H1 (cell line): ENCODE measurements around the gene KIAA0930. TPM values are rescaled to one million over a fixed set of nuclear protein-coding genes. Genes with fewer than 3 reads are reported as not detected.

Source experiments
- CTCF ChIA-PET: fragments of 300-600 bp; sonication (Branson Sonifier 250); formaldehyde crosslinking; loops from one replicate; lab custom pipeline; 2021; ENCODE audit not compliant: partially characterized antibody; lab: Charles Lee
- POLR2A ChIA-PET: fragments of 300-600 bp; sonication (Branson Sonifier 250); formaldehyde crosslinking; loops from one replicate; lab custom pipeline; 2021; ENCODE audit warnings: inconsistent platforms; ENCODE audit not compliant: partially characterized antibody; lab: Charles Lee
- DNase-seq, 2 experiments: peaks; one replicate each; pipeline versions ENCODE4 v3.0.0 to v3.0.0-alpha.2; 2010 to 2022; ENCODE audit warnings: low spot score in 2 of 2, low read depth in 1 of 2, mixed read lengths in 1 of 2
- FAIRE-seq: peaks from 2 replicates; lab custom pipeline; 2011; peaks lifted over from hg19 to GRCh38; lab: Jason Lieb, UNC
- H2AFZ ChIP-seq: 2 replicates; pipeline ENCODE4 v1.8.1; 2012; ENCODE audit warnings: low read length, inconsistent platforms
- H2AK5ac ChIP-seq: 2 replicates; pipeline ENCODE4 v1.6.1; 2013; ENCODE audit warnings: low read depth, low read length
- H2BK120ac ChIP-seq: replicated peaks from 2 replicates; pipeline ENCODE3; 2013; ENCODE audit warnings: low read depth, low read length, inconsistent platforms
- H2BK12ac ChIP-seq: 2 replicates; pipeline ENCODE4 v1.6.1; 2013; ENCODE audit warnings: low read depth, low read length
- H2BK15ac ChIP-seq: 2 replicates; pipeline ENCODE4 v1.6.1; 2013; ENCODE audit warnings: low read length
- H2BK20ac ChIP-seq: 2 replicates; pipeline ENCODE4 v1.6.1; 2013; ENCODE audit warnings: low read length
- H2BK5ac ChIP-seq: 2 replicates; pipeline ENCODE4 v1.6.1; 2013; ENCODE audit warnings: low read depth, low read length
- H3K14ac ChIP-seq: 2 replicates; pipeline ENCODE4 v1.6.1; 2013; ENCODE audit warnings: inconsistent platforms; ENCODE audit not compliant: insufficient read length
- H3K18ac ChIP-seq: 2 replicates; pipeline ENCODE4 v1.6.1; 2013; ENCODE audit warnings: low read length; ENCODE audit errors: extremely low read depth
- H3K23ac ChIP-seq: 2 replicates; pipeline ENCODE4 v1.6.1; 2013; ENCODE audit warnings: inconsistent platforms; ENCODE audit not compliant: insufficient read length
- H3K23me2 ChIP-seq: 2 replicates; pipeline ENCODE4 v1.6.1; 2013; ENCODE audit warnings: low read depth, low read length
- H3K27ac ChIP-seq: 2 replicates; pipeline ENCODE4 v1.6.1; 2011; ENCODE audit warnings: low read depth, low read length, inconsistent platforms
- H3K27me3 ChIP-seq, 4 experiments: replicated peaks in 1 of 4; 1 replicate in 1 of 4; 2 replicates in 3 of 4; pipeline versions ENCODE4 v1.6.1 to v1.8.1; 2011 to 2013; ENCODE audit warnings: low read length in 3 of 4, mild to moderate bottlenecking in 3 of 4, inconsistent platforms in 2 of 4, mixed read lengths in 2 of 4, moderate library complexity in 1 of 4; ENCODE audit not compliant: control insufficient read depth in 3 of 4, insufficient read depth in 3 of 4; ENCODE audit errors: extremely low read depth in 1 of 4
- H3K36me3 ChIP-seq, 4 experiments: 2 replicates each; pipeline versions ENCODE4 v1.6.1 to v1.8.1; 2011 to 2013; ENCODE audit warnings: mild to moderate bottlenecking in 4 of 4, low read length in 3 of 4, moderate library complexity in 2 of 4, control low read depth in 1 of 4, inconsistent platforms in 1 of 4; ENCODE audit not compliant: insufficient read depth in 4 of 4, control insufficient read depth in 2 of 4
- H3K4ac ChIP-seq: replicated peaks from 2 replicates; pipeline ENCODE3; 2013; ENCODE audit warnings: low read length, low read depth, mixed read lengths, inconsistent platforms; ENCODE audit not compliant: insufficient read length
- H3K4me1 ChIP-seq, 4 experiments: replicated peaks in 1 of 4; 1 replicate in 1 of 4; 2 replicates in 3 of 4; pipeline versions ENCODE4 v1.6.1 to v1.8.1; 2011 to 2013; ENCODE audit warnings: low read length in 3 of 4, inconsistent platforms in 2 of 4, mixed read lengths in 1 of 4; ENCODE audit not compliant: insufficient read depth in 4 of 4, control insufficient read depth in 3 of 4
- H3K4me2 ChIP-seq, 2 experiments: 2 replicates each; pipeline versions ENCODE4 v1.6.1 to v1.8.1; 2011 to 2013; ENCODE audit warnings: low read depth in 2 of 2, low read length in 2 of 2, control low read depth in 1 of 2, inconsistent platforms in 1 of 2, mild to moderate bottlenecking in 1 of 2; ENCODE audit not compliant: insufficient read depth in 1 of 2
- H3K4me3 ChIP-seq, 4 experiments: fragments of 200-600, 300-600 bp in 1 of 4; sonication (generic), shearing (Covaris generic), sonication (Bioruptor Twin) in 1 of 4; 2 replicates each; pipeline versions ENCODE4 v1.5.1 to v1.8.1; 2011 to 2016; ENCODE audit warnings: low read length in 4 of 4, low read depth in 3 of 4, control low read depth in 2 of 4, inconsistent platforms in 2 of 4, mild to moderate bottlenecking in 2 of 4, mixed read lengths in 1 of 4, moderate library complexity in 1 of 4; ENCODE audit not compliant: insufficient read depth in 2 of 4; ENCODE audit errors: extremely low read depth in 1 of 4
- H3K56ac ChIP-seq: replicated peaks from 2 replicates; pipeline ENCODE3; 2013; ENCODE audit warnings: low read depth, mild to moderate bottlenecking, mixed read lengths, low read length, inconsistent platforms; ENCODE audit not compliant: insufficient read length
- H3K79me1 ChIP-seq: 2 replicates; pipeline ENCODE4 v1.6.1; 2013; ENCODE audit warnings: low read depth, low read length, control low read depth
- H3K79me2 ChIP-seq, 2 experiments: 2 replicates each; pipeline versions ENCODE4 v1.6.1 to v1.8.1; 2012 to 2013; ENCODE audit warnings: low read length in 2 of 2, mild to moderate bottlenecking in 2 of 2, inconsistent platforms in 1 of 2; ENCODE audit not compliant: insufficient read depth in 2 of 2, control insufficient read depth in 1 of 2
- H3K9ac ChIP-seq, 4 experiments: replicated peaks in 1 of 4; 1 replicate in 1 of 4; 2 replicates in 3 of 4; pipeline versions ENCODE4 v1.6.1 to v1.8.1; 2011 to 2013; ENCODE audit warnings: low read depth in 3 of 4, low read length in 3 of 4, control low read depth in 2 of 4, mild to moderate bottlenecking in 2 of 4, moderate library complexity in 2 of 4, inconsistent platforms in 1 of 4; ENCODE audit errors: extremely low read depth in 1 of 4
- H3K9me3 ChIP-seq, 2 experiments: 2 replicates each; pipeline versions ENCODE4 v1.6.1 to v1.8.1; 2012 to 2013; ENCODE audit warnings: mild to moderate bottlenecking in 2 of 2, moderate library complexity in 2 of 2, control low read depth in 1 of 2, inconsistent platforms in 1 of 2, low read depth in 1 of 2, low read length in 1 of 2, mixed read lengths in 1 of 2; ENCODE audit not compliant: insufficient read depth in 2 of 2
- H4K20me1 ChIP-seq, 2 experiments: replicated peaks in 1 of 2; 2 replicates each; pipeline versions ENCODE3 to v1.8.1; 2011 to 2013; ENCODE audit warnings: inconsistent platforms in 2 of 2, low read length in 2 of 2, mild to moderate bottlenecking in 1 of 2; ENCODE audit not compliant: insufficient read depth in 2 of 2, control insufficient read depth in 1 of 2
- H4K5ac ChIP-seq: 2 replicates; pipeline ENCODE4 v1.6.1; 2013; ENCODE audit warnings: low read length, low read depth, mixed read lengths, inconsistent platforms; ENCODE audit not compliant: insufficient read length
- H4K8ac ChIP-seq: 2 replicates; pipeline ENCODE4 v1.8.0; 2013; ENCODE audit warnings: mild to moderate bottlenecking, moderate library complexity, low read length, inconsistent platforms; ENCODE audit not compliant: insufficient read depth; ENCODE audit errors: extremely low read depth
- H4K91ac ChIP-seq: replicated peaks from 2 replicates; pipeline ENCODE3; 2013; ENCODE audit warnings: low read length, mixed read lengths, inconsistent platforms; ENCODE audit not compliant: insufficient read length
- CEBPB ChIP-seq: IDR thresholded peaks from 2 replicates; pipeline ENCODE4 v1.6.1; 2012; ENCODE audit warnings: low read depth, low read length
- CREB1 ChIP-seq: IDR thresholded peaks from 2 replicates; pipeline ENCODE4 v1.6.1; 2012; ENCODE audit warnings: inconsistent platforms
- E2F6 ChIP-seq: IDR thresholded peaks from 2 replicates; pipeline ENCODE4 v1.6.1; 2012; ENCODE audit warnings: inconsistent platforms
- EGR1 ChIP-seq: IDR thresholded peaks from 2 replicates; pipeline ENCODE4 v1.6.1; 2011; ENCODE audit warnings: low read depth, low read length, borderline replicate concordance
- EP300 ChIP-seq, 2 experiments: IDR thresholded peaks; 1 replicate in 1 of 2; 2 replicates in 1 of 2; pipeline ENCODE4 v1.6.1; 2011 to 2012; ENCODE audit warnings: low read depth in 2 of 2, low read length in 2 of 2, mild to moderate bottlenecking in 2 of 2, borderline replicate concordance in 1 of 2, inconsistent platforms in 1 of 2, moderate library complexity in 1 of 2
- GTF2F1 ChIP-seq: IDR thresholded peaks from 2 replicates; pipeline ENCODE4 v1.6.1; 2012; ENCODE audit warnings: low read depth, low read length, improper control_type of control experiment, borderline replicate concordance
- MAFK ChIP-seq: IDR thresholded peaks from 2 replicates; pipeline ENCODE4 v1.6.1; 2012; ENCODE audit warnings: low read depth, mild to moderate bottlenecking, improper control_type of control experiment, low read length
- NRF1 ChIP-seq: IDR thresholded peaks from 2 replicates; pipeline ENCODE4 v1.6.1; 2011; ENCODE audit warnings: mild to moderate bottlenecking, low read depth, low read length, improper control_type of control experiment
- POLR2A ChIP-seq, 2 experiments: IDR thresholded peaks; 1 replicate in 1 of 2; 2 replicates in 1 of 2; pipeline ENCODE4 v1.6.1; 2011; ENCODE audit warnings: low read depth in 2 of 2, low read length in 2 of 2, mild to moderate bottlenecking in 2 of 2; ENCODE audit errors: control extremely low read depth in 1 of 2
- RBBP5 ChIP-seq: IDR thresholded peaks from 2 replicates; pipeline ENCODE4 v1.7.1; 2012; ENCODE audit warnings: low read depth, mild to moderate bottlenecking, inconsistent platforms, low read length, moderate library complexity, borderline replicate concordance
- SUZ12 ChIP-seq: fragments of 200-600 bp; sonication (generic); IDR thresholded peaks from 2 replicates; pipeline ENCODE4 v1.6.1; 2012; ENCODE audit warnings: mild to moderate bottlenecking, inconsistent platforms, low read length, moderate library complexity, mixed read lengths
- TEAD4 ChIP-seq: IDR thresholded peaks from 2 replicates; pipeline ENCODE4 v1.6.1; 2012; ENCODE audit warnings: low read depth, low read length, inconsistent platforms, mixed read lengths
- YY1 ChIP-seq: IDR thresholded peaks from 2 replicates; pipeline ENCODE4 v1.6.1; 2011; ENCODE audit warnings: low read depth, mild to moderate bottlenecking, low read length
- WGBS, 2 experiments: shearing (Covaris generic) in 1 of 2; methylation state at CpG; one replicate each; pipeline versions ENCODE4 v1.1.6 to v1.1.7; 2013 to 2015; ENCODE audit warnings: low lambda C conversion rate in 2 of 2, mixed read lengths in 2 of 2, inconsistent platforms in 1 of 2, low coverage in 1 of 2, missing lambda C conversion rate in 1 of 2; ENCODE audit not compliant: insufficient replicate concordance in 2 of 2, insufficient coverage in 1 of 2, insufficient read length in 1 of 2; ENCODE audit errors: extremely low coverage in 1 of 2, missing lambda C conversion rate in 1 of 2; 5-methylcytosine and 5-hydroxymethylcytosine counted together
- polyA plus RNA-seq, 7 experiments: library from polyadenylated mRNA; depleted of rRNA in 3 of 7; stranded (reverse) in 5 of 7; unstranded in 2 of 7; fragments of >200 nt in 5 of 7; fragments of 200-250 nt in 2 of 7; gene quantifications; 1 replicate in 5 of 7; 2 replicates in 1 of 7; 4 replicates in 1 of 7; pipeline versions ENCODE4 v1.2.1 to v1.2.3, GENCODE V29; 2011 to 2013; ENCODE audit warnings: missing spikeins in 2 of 7, mixed read lengths in 2 of 7
- total RNA-seq: library from RNA; stranded (reverse); fragmentation: NEBNext Ultra II Directional; extraction: Animal tissue kit (Norgen Biotek cat#: 25700); gene quantifications from 2 replicates; pipeline ENCODE4 v1.2.1, GENCODE V29; 2021

KIAA0930 gene
- total and polyA plus RNA-seq, 2 of the 8 experiments (the other 6 are each of a cell fraction or from before 2014, with no cell fraction given), result 61.9 to 66.1 TPM

GRCh38 chr22:45261407-45262088 lies 20.9 kb upstream of the KIAA0930 start:
- Histone ChIP-seq H2BK5ac (no peak overlapping the region), H2BK120ac (no peak overlapping the region), H4K5ac (no peak overlapping the region), H3K23me2 (no peaks in the 10 kb centered on the region), H3K79me1 (no peaks in the 10 kb centered on the region), H3K27ac (no peak overlapping the region), H2AK5ac (no peak overlapping the region), H3K23ac (no peak overlapping the region), H3K27me3 (peaks cover 0 to 12% (median 7%) of the 10 kb centered on the region in 4 experiments; a peak in 4 of 7 replicates), H2BK20ac (no peak overlapping the region), H3K4me2 (no peak overlapping the region), H3K9ac (peak overlapping the region in 1 of 4 experiments; percentile 22; a peak in 2 of 7 replicates), H2BK15ac (no peak overlapping the region), H2AFZ (no peak overlapping the region), H2BK12ac (no peak overlapping the region), H3K4ac (no peak overlapping the region), H3K79me2 (no peaks in the 10 kb centered on the region), H3K9me3 (0 out of 4 replicates have a peak, but pooled peaks cover 0 to 2% of the 10 kb centered on the region in 2 experiments), H4K91ac (no peak overlapping the region), H4K8ac (no peak overlapping the region), H3K18ac (no peak overlapping the region; the same call in 1 of the 2 replicates), H3K36me3 (no peaks in the 10 kb centered on the region), H3K4me1 (peaks cover 0 to 4% (median under 1%) of the 10 kb centered on the region in 4 experiments; a peak in 2 of 7 replicates), H3K14ac (no peak overlapping the region), H4K20me1 (no peaks in the 10 kb centered on the region), H3K56ac (no peak overlapping the region), H3K4me3 (no peak overlapping the region)
- POLR2A ChIA-PET, result no interaction called here
- CTCF ChIA-PET, result interaction anchor here (0.6 to 2.8 kb wide), 5 partner anchors 9 to 338 kb away, joined by 3 to 10 read pairs (median 4); no protein-coding TSS in a partner anchor
- DNase-seq (no peak), FAIRE-seq (no peak)
- WGBS, 2 experiments, result 90% methylated on average over 20 of the region's 20 CpGs; no CpG with 5 or more reads in 1 of the 2 experiments
- TF ChIP-seq TEAD4 (no peak), POLR2A (IDR thresholded peaks at IDR 0.05; ENCODE audit: control extremely low read depth in 1 of 2, low read depth in 2 of 2, low read length in 2 of 2) (no peak), MAFK (no peak), NRF1 (no peak), E2F6 (no peak), CEBPB (no peak), EGR1 (no peak), YY1 (no peak), GTF2F1 (no peak), SUZ12 (no peak), CREB1 (no peak), EP300 (IDR thresholded peaks at IDR 0.05; ENCODE audit: borderline replicate concordance in 1 of 2, low read depth in 2 of 2, low read length in 2 of 2) (no peak), RBBP5 (no peak)
